HepG2 (cell line): Measurements from ENCODE around the gene RHBDF2. TPM values are rescaled to one million over a fixed set of nuclear protein-coding genes. Genes with fewer than 3 reads are reported as not detected.

ENCODE experiments used
- ATAC-seq: fragments of 200-7000 bp; cut with Tn5 transposase; 3 replicates; pipeline ENCODE4 v1.9.1; 2020; ENCODE audit warnings: mild to moderate bottlenecking, moderate library complexity
- BruUV-seq: library from RNA; stranded (reverse); fragments of 400-500 nt; replicated peaks from 2 replicates; lab custom pipeline; 2021; lab: Mats Ljungman, UMichigan
- CTCF ChIA-PET: fragments of 300-600 bp; formaldehyde crosslinking; extraction: SDS; loops from one replicate; lab custom pipeline; 2021; ENCODE audit warnings: low total read pairs, inconsistent platforms, low intra/inter-chr PET ratio; lab: Yijun Ruan, JAX
- POLR2A ChIA-PET: fragments of 350-600 bp; sonication (Branson Sonifier 250); formaldehyde crosslinking; loops from one replicate; lab custom pipeline; 2020; ENCODE audit warnings: antibody characterized with exemption, inconsistent platforms; lab: Yijun Ruan, JAX
- DNase-seq: peaks from one replicate; pipeline ENCODE4 v3.0.0-alpha.2; 2015; ENCODE audit warnings: low spot score
- FAIRE-seq: peaks from 3 replicates; lab custom pipeline; 2011; peaks lifted over from hg19 to GRCh38; lab: Jason Lieb, UNC
- H2AFZ ChIP-seq: one replicate; pipeline ENCODE4 v1.6.1; 2011; ENCODE audit warnings: low read length, inconsistent platforms
- H3K27ac ChIP-seq: fragments of 300-600 bp; 3 replicates; pipeline ENCODE4 v1.8.0; 2011; ENCODE audit warnings: mixed run types, mild to moderate bottlenecking, mixed read lengths, low read length, inconsistent platforms; ENCODE audit not compliant: insufficient read depth; ENCODE audit errors: extremely low read length
- H3K27me3 ChIP-seq, 2 experiments: fragments of 200-600 bp in 1 of 2; 2 replicates in 1 of 2; 3 replicates in 1 of 2; pipeline versions ENCODE4 v1.6.0 to v1.8.0; 2011; ENCODE audit warnings: low read length in 2 of 2, mild to moderate bottlenecking in 2 of 2, moderate library complexity in 2 of 2, inconsistent platforms in 1 of 2; ENCODE audit not compliant: insufficient read depth in 2 of 2, control insufficient read depth in 1 of 2
- H3K36me3 ChIP-seq, 2 experiments: fragments of 200-600 bp in 1 of 2; replicated peaks in 1 of 2; 2 replicates in 1 of 2; 3 replicates in 1 of 2; pipeline versions ENCODE4 v1.5.1 to v1.8.0; 2011; ENCODE audit warnings: low read length in 2 of 2, inconsistent platforms in 1 of 2; ENCODE audit not compliant: insufficient read depth in 2 of 2, control insufficient read depth in 1 of 2
- H3K4me1 ChIP-seq: 2 replicates; pipeline ENCODE4 v1.5.1; 2012; ENCODE audit warnings: low read length, inconsistent platforms; ENCODE audit not compliant: insufficient read depth
- H3K4me2 ChIP-seq: 2 replicates; pipeline ENCODE4 v1.6.0; 2011; ENCODE audit warnings: low read depth, low read length, inconsistent platforms
- H3K4me3 ChIP-seq, 3 experiments: fragments of 200-600 bp in 1 of 3; sonication (generic), shearing (Covaris generic) in 1 of 3; replicated peaks in 1 of 3; 2 replicates each; pipeline ENCODE4 v1.5.1; 2011 to 2016; ENCODE audit warnings: low read length in 3 of 3, inconsistent platforms in 2 of 3, low read depth in 2 of 3, mild to moderate bottlenecking in 2 of 3, control low read depth in 1 of 3, mixed read lengths in 1 of 3; ENCODE audit not compliant: insufficient read depth in 1 of 3
- H3K79me2 ChIP-seq: one replicate; pipeline ENCODE4 v1.6.1; 2011; ENCODE audit warnings: low read length, inconsistent platforms; ENCODE audit not compliant: insufficient read depth
- H3K9ac ChIP-seq: 2 replicates; pipeline ENCODE4 v1.6.0; 2011; ENCODE audit warnings: mild to moderate bottlenecking, low read depth, low read length, inconsistent platforms; ENCODE audit not compliant: insufficient read depth
- H3K9me3 ChIP-seq: 2 replicates; pipeline ENCODE4 v1.5.1; 2012; ENCODE audit warnings: mild to moderate bottlenecking, low read length
- H4K20me1 ChIP-seq: 2 replicates; pipeline ENCODE4 v1.6.0; 2011; ENCODE audit warnings: inconsistent platforms, mild to moderate bottlenecking, low read length, moderate library complexity; ENCODE audit not compliant: insufficient read depth
- ATF2 ChIP-seq: sonication (generic); formaldehyde crosslinking; IDR thresholded peaks from 2 replicates; pipeline ENCODE4 v1.4.0; 2020; ENCODE audit warnings: missing genetic modification reagents
- ATF3 ChIP-seq: sonication (generic); formaldehyde crosslinking; IDR thresholded peaks from 2 replicates; pipeline ENCODE4 v1.4.0; 2020; ENCODE audit warnings: missing genetic modification reagents
- BATF2 ChIP-seq: sonication (generic); formaldehyde crosslinking; IDR thresholded peaks from 2 replicates; pipeline ENCODE4 v1.8.0; 2022; ENCODE audit warnings: mild to moderate bottlenecking, missing genetic modification reagents, moderate library complexity
- FOXM1 ChIP-seq: sonication (generic); formaldehyde crosslinking; IDR thresholded peaks from 2 replicates; pipeline ENCODE4 v1.5.0; 2020; ENCODE audit warnings: missing genetic modification reagents
- FOXP4 ChIP-seq: sonication (generic); formaldehyde crosslinking; IDR thresholded peaks from 2 replicates; pipeline ENCODE4 v1.4.0; 2020; ENCODE audit warnings: missing genetic modification reagents
- GATA4 ChIP-seq: sonication (generic); IDR thresholded peaks from 2 replicates; pipeline ENCODE4 v1.6.1; 2016; ENCODE audit warnings: antibody characterized with exemption, low read depth, borderline replicate concordance
- GTF3A ChIP-seq: sonication (generic); formaldehyde crosslinking; conservative IDR thresholded peaks from 2 replicates; pipeline ENCODE4 v1.4.0; 2020; ENCODE audit warnings: mild to moderate bottlenecking, missing genetic modification reagents
- HOXA9 ChIP-seq: sonication (generic); formaldehyde crosslinking; IDR thresholded peaks from 2 replicates; pipeline ENCODE4 v1.8.1; 2022; ENCODE audit warnings: missing genetic modification reagents, mild to moderate bottlenecking, moderate library complexity, borderline replicate concordance
- IRF1 ChIP-seq: sonication (generic); formaldehyde crosslinking; IDR thresholded peaks from 2 replicates; pipeline ENCODE4 v1.4.0; 2020; ENCODE audit warnings: low read depth, mild to moderate bottlenecking, missing genetic modification reagents
- MIER3 ChIP-seq: IDR thresholded peaks from 2 replicates; pipeline ENCODE4 v1.6.1; 2016; ENCODE audit warnings: missing compliant biosample characterization, borderline replicate concordance
- NFE2L1 ChIP-seq: sonication (generic); formaldehyde crosslinking; IDR thresholded peaks from 2 replicates; pipeline ENCODE4 v1.4.0; 2020; ENCODE audit warnings: missing genetic modification reagents, mild to moderate bottlenecking, borderline replicate concordance
- SALL2 ChIP-seq: sonication (generic); formaldehyde crosslinking; IDR thresholded peaks from 2 replicates; pipeline ENCODE4 v1.8.1; 2023; ENCODE audit warnings: mild to moderate bottlenecking, missing genetic modification reagents, inconsistent platforms
- U2AF2 ChIP-seq: fragments of 200-400 bp; formaldehyde crosslinking; IDR thresholded peaks from 2 replicates; pipeline ENCODE4 v1.6.1; 2017; ENCODE audit warnings: low read depth, mild to moderate bottlenecking, low read length
- ZNF235 ChIP-seq: sonication (generic); formaldehyde crosslinking; IDR thresholded peaks from 2 replicates; pipeline ENCODE4 v1.8.1; 2023; ENCODE audit warnings: mild to moderate bottlenecking, missing genetic modification reagents, borderline replicate concordance
- WGBS: methylation state at CpG from one replicate; pipeline ENCODE4 v1.1.6; 2017; ENCODE audit warnings: low lambda C conversion rate; 5-methylcytosine and 5-hydroxymethylcytosine counted together
- in situ Hi-C: cut with HindIII; loops from 2 replicates; pipeline ENCODE4 v1.10.0; 2017; ENCODE audit warnings: low pct_unique_long_range_greater_than_20kb; ENCODE audit not compliant: extremely low pct_ligation_motif_present
- intact Hi-C: fragments of 100-400 bp; cut with micrococcal nuclease; formaldehyde crosslinking; loops from one replicate; pipeline ENCODE4 v1.10.0; 2022; ENCODE audit not compliant: unreplicated experiment
- polyA plus RNA-seq, 8 experiments: library from polyadenylated mRNA; depleted of rRNA in 3 of 8; stranded (reverse) in 7 of 8; unstranded in 1 of 8; fragments of >200 nt; fragmentation: Illumina TruSeq in 4 of 8; extraction: Trizol in 4 of 8; gene quantifications; 2 replicates each; pipeline versions ENCODE4 v1.2.1 to v1.2.3, GENCODE V29; 2011 to 2016; ENCODE audit warnings: low read depth in 4 of 8, missing spikeins in 1 of 8, mixed read lengths in 1 of 8; ENCODE audit not compliant: insufficient read depth in 1 of 8
- total RNA-seq, 5 experiments: library from RNA; depleted of rRNA; stranded (reverse); fragments of >200 nt; fragmentation: Illumina TruSeq; extraction: Trizol; gene quantifications; 2 replicates each; pipeline ENCODE4 v1.2.3, GENCODE V29; 2016; ENCODE audit warnings: low read depth in 1 of 5
- TF ChIP-seq, protein P1 (sequence below): IDR thresholded peaks from 2 replicates; pipeline ENCODE4 v1.6.1; 2016; ENCODE audit warnings: low read depth, control low read depth

The RHBDF2 gene
- total and polyA plus RNA-seq, 2 of the 13 experiments (the other 11 are each of a cell fraction or from before 2014, with no cell fraction given) = 7.8 to 24.2 TPM

GRCh38 chr17:76523084-76524037 lies 22.1 kb upstream of the RHBDF2 start:
- peak; percentile 53 for DNase-seq
- H3K27ac ChIP-seq = no peak overlapping the region
- no TSS peak for BruUV-seq
- no peaks in the 10 kb centered on the region for H3K79me2 ChIP-seq
- H3K36me3 ChIP-seq = no peaks in the 10 kb centered on the region
- H3K27me3 ChIP-seq = peaks cover 8 to 32% of the 10 kb centered on the region in 2 experiments
- no peaks in the 10 kb centered on the region for H4K20me1 ChIP-seq
- ATAC-seq = peak; percentile 58
- CTCF ChIA-PET = interaction anchor here (0.7 to 4.2 kb wide), 10 partner anchors 9 to 192 kb away, joined by 3 to 86 read pairs (median 4); partner anchors contain the start of gene ST6GALNAC2
- intact Hi-C loops = loop anchor here (1.0 to 5.0 kb wide), 5 partner anchors 10 to 149 kb away; no protein-coding TSS in a partner anchor
- in situ Hi-C loops = loop anchor here (5.0 kb wide), 2 partner anchors 34 to 104 kb away; no protein-coding TSS in a partner anchor
- H3K4me1 ChIP-seq = peaks cover 85% of the 10 kb centered on the region
- H3K4me3 ChIP-seq = peak overlapping the region in 1 of 3 experiments; percentile 64; a peak in 2 of 6 replicates
- peak overlapping the region; percentile 3 for H2AFZ ChIP-seq
- H3K9me3 ChIP-seq = no peaks in the 10 kb centered on the region
- H3K4me2 ChIP-seq = peak overlapping the region; percentile 82
- FAIRE-seq = no peak
- no peak overlapping the region for H3K9ac ChIP-seq
- POLR2A ChIA-PET = interaction anchor here (0.6 to 5.7 kb wide), 12 partner anchors 10 to 101 kb away, joined by 3 to 50 read pairs (median 4); partner anchors contain the start of gene PRCD
- 26% methylated on average over 19 of the region's 35 CpGs for WGBS
- TF ChIP-seq U2AF2 = 0 out of 2 replicates have a peak, but pooled peaks have one; percentile 69
- peak; percentile 73 for TF ChIP-seq ATF2 (CRISPR knock-in tag)
- TF ChIP-seq HOXA9 (CRISPR knock-in tag) = no peak
- peak; percentile 70; the same call in 1 of the 2 replicates for TF ChIP-seq ZNF235
- no peak for TF ChIP-seq FOXM1
- no peak for TF ChIP-seq GATA4
- TF ChIP-seq SALL2 = peak; percentile 41; the same call in 1 of the 2 replicates
- peak; percentile 52 for TF ChIP-seq FOXP4
- TF ChIP-seq GTF3A = no peak
- TF ChIP-seq NFE2L1 (CRISPR knock-in tag) = no peak
- TF ChIP-seq ATF3 (CRISPR knock-in tag) = no peak
- TF ChIP-seq IRF1 (CRISPR knock-in tag) = no peak
- no peak for TF ChIP-seq BATF2
- no peak for TF ChIP-seq MIER3 (CRISPR knock-in tag)
- TF ChIP-seq, protein P1, sequence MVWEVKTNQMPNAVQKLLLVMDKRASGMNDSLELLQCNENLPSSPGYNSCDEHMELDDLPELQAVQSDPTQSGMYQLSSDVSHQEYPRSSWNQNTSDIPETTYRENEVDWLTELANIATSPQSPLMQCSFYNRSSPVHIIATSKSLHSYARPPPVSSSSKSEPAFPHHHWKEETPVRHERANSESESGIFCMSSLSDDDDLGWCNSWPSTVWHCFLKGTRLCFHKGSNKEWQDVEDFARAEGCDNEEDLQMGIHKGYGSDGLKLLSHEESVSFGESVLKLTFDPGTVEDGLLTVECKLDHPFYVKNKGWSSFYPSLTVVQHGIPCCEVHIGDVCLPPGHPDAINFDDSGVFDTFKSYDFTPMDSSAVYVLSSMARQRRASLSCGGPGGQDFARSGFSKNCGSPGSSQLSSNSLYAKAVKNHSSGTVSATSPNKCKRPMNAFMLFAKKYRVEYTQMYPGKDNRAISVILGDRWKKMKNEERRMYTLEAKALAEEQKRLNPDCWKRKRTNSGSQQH (CRISPR knock-in tag) = 0 out of 2 replicates have a peak, but pooled peaks have one; percentile 47
